Right atrium auricular region (tissue), 2 donors: ENCODE data around the gene RBMS1. TPM values are rescaled to one million over a fixed set of nuclear protein-coding genes. Genes with fewer than 3 reads are reported as not detected.

ENCODE experiments used
- DNase-seq: peaks from one replicate; pipeline ENCODE4 v3.0.0-alpha.2; 2019; ENCODE audit warnings: low spot score
- H3K27ac ChIP-seq, 2 donors: fragments of 200-600 bp; sonication (generic); 1 replicate in 1 of 2; 2 replicates in 1 of 2; pipeline ENCODE4 v1.5.1; 2016 to 2019
- H3K27me3 ChIP-seq, 2 donors: fragments of 200-600 bp; sonication (generic); one replicate each; pipeline versions ENCODE4 v1.5.1 to v1.6.0; 2017 to 2019
- H3K36me3 ChIP-seq: fragments of 200-600 bp; sonication (generic); one replicate; pipeline ENCODE4 v1.5.1; 2016
- H3K4me1 ChIP-seq, 2 donors: fragments of 200-600 bp; sonication (generic); one replicate each; pipeline versions ENCODE4 v1.5.1 to v1.6.0; 2017 to 2019
- H3K4me3 ChIP-seq, 2 donors: fragments of 200-600 bp; sonication (generic); 1 replicate in 1 of 2; 2 replicates in 1 of 2; pipeline ENCODE4 v1.5.1; 2017 to 2019; ENCODE audit warnings: mild to moderate bottlenecking in 1 of 2, moderate library complexity in 1 of 2
- H3K9me3 ChIP-seq, 2 donors: fragments of 200-600 bp; sonication (generic); one replicate each; pipeline ENCODE4 v1.5.1; 2019
- CTCF ChIP-seq, 2 donors: fragments of 200-600 bp; sonication (generic); IDR thresholded peaks; one replicate each; pipeline ENCODE4 v1.5.1; 2019; ENCODE audit warnings: antibody characterized with exemption in 2 of 2
- total RNA-seq, 2 donors: library from RNA; depleted of rRNA; stranded (reverse); fragments of >200 nt; gene quantifications; one replicate each; pipeline ENCODE4 v1.1.0, GENCODE V29; 2016

RBMS1 gene
- total RNA-seq, 2 donors from 2014 or later: 52.3 to 57.0 TPM

DNA sequence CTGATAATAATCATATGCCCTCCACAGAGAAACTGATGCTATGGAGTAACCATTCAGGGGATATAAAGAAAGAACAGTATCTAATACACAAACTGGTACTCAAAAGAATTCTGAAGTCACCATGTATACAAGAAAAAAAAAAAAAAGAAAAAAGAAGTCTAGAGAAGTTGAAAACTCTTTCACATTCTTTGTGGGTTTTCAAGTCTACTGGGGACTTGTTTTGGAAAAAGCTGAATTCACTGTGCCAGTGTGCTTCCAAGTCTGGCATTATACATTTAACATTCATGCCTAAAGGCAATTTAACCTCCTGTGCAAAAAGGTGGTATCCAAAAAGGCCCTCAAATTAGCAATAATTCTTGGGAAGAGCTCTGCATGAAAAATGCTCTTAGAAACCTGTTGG is 198.7 kb downstream of the RBMS1 start:
- H3K4me3 ChIP-seq: no peak overlapping the region
- H3K27me3 ChIP-seq: no peaks in the 10 kb centered on the region
- no peak for DNase-seq
- peaks cover 19% of the 10 kb centered on the region for H3K36me3 ChIP-seq
- H3K9me3 ChIP-seq: no peaks in the 10 kb centered on the region
- peak overlapping the region in 1 of 2 donors; percentile 61 for H3K27ac ChIP-seq
- H3K4me1 ChIP-seq: peaks cover 0 to 78% of the 10 kb centered on the region in 2 donors
- TF ChIP-seq CTCF (IDR thresholded peaks at IDR 0.05): no peak

DNA sequence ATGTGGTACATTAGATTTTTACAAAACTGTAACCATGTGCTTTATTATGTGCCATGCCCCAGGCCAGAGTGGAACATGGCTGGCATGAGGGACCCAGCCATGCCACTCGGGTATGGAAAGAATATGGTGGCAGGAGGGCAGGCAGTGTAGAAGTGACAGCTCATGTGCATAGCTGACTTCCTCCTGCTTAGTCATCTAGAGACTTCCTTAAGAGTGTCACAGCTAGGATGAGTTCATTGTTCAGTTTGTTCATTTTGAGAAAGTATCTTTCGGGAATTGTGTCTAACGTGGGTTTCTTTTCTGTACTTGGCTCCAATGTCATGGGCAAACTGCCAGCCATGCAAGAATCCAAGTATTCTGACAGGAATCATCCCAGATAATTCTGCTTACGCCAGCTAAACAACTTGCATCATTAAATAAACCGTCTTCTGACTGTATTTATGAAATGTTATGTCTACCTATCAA is 199.2 kb downstream of the RBMS1 start:
- no peak overlapping the region for H3K4me3 ChIP-seq
- H3K27ac ChIP-seq: peak overlapping the region; percentile 40 to 61
- peaks cover 0 to 78% of the 10 kb centered on the region in 2 donors for H3K4me1 ChIP-seq
- H3K9me3 ChIP-seq: no peaks in the 10 kb centered on the region
- peaks cover 16% of the 10 kb centered on the region for H3K36me3 ChIP-seq
- no peak for TF ChIP-seq CTCF (IDR thresholded peaks at IDR 0.05)
- H3K27me3 ChIP-seq: no peaks in the 10 kb centered on the region
- peak; percentile 84 for DNase-seq

GRCh38 chr2:160293391-160294091 is 200.1 kb downstream of the RBMS1 start:
- Histone ChIP-seq H3K27me3 (no peaks in the 10 kb centered on the region), H3K36me3 (peaks cover 14% of the 10 kb centered on the region), H3K4me1 (peaks cover 0 to 82% of the 10 kb centered on the region in 2 donors), H3K9me3 (no peaks in the 10 kb centered on the region), H3K4me3 (no peak overlapping the region), H3K27ac (peak overlapping the region; percentile 40 to 61)
- no peak for TF ChIP-seq CTCF (IDR thresholded peaks at IDR 0.05)
- DNase-seq: no peak

DNA sequence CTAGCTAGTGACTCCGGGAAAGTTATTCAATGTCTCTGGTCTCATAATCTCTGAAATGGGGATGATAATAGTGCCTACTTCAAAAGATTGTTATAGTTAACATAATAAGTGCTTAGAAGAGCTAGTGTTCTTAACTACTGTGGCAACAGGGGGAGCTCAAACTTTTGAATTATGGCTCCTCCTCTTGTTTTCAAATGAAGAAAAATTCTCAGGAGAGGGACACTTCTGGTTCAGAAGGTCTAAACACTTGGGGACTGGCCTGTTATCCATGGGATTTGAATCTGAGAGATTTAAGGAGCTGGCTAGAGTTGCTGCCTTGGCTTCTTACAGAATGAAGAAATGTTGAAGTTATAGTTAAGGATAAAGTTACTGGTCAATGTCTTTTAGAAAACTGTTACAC is 201.4 kb downstream of the RBMS1 start:
- peak overlapping the region; percentile 40 to 61 for H3K27ac ChIP-seq
- peaks cover 0 to 95% of the 10 kb centered on the region in 2 donors for H3K4me1 ChIP-seq
- H3K9me3 ChIP-seq: no peaks in the 10 kb centered on the region

DNA sequence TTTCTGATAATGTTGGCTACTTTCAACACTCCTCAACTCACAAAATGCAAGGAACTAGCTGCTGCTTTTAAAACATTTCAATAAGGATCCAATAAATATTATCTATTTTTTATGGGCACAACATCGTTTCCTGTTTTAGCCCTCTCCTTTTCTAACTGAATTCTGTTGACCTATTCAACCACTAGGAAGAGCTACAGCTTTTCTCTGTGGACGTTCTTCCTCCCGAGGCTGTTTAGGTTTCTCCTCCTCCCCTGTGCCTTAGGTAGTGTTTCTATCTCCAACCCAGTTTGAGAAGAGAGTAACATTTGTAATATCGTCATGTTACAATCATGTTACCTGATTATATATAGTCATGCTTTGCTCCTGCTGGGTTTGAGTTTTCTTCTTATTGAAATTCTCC is 202.2 kb downstream of the RBMS1 start:
- no peak for DNase-seq
- TF ChIP-seq CTCF (IDR thresholded peaks at IDR 0.05): peak in 1 of 2 donors; percentile 34
- H3K4me1 ChIP-seq: peaks cover 0 to 90% of the 10 kb centered on the region in 2 donors
- peak overlapping the region; percentile 35 to 61 for H3K27ac ChIP-seq
- H3K9me3 ChIP-seq: no peaks in the 10 kb centered on the region
- H3K27me3 ChIP-seq: no peaks in the 10 kb centered on the region
- no peak overlapping the region for H3K4me3 ChIP-seq
- peaks cover 6% of the 10 kb centered on the region for H3K36me3 ChIP-seq

More for the DNA sequence above, 201.4 kb downstream of the RBMS1 start:
- Histone ChIP-seq H3K27me3 (no peaks in the 10 kb centered on the region), H3K36me3 (peaks cover under 1% of the 10 kb centered on the region), H3K4me3 (no peak overlapping the region)
- no peak for DNase-seq
- peak in 1 of 2 donors; percentile 36 for TF ChIP-seq CTCF (IDR thresholded peaks at IDR 0.05)
